DMS53 (cell line): Measurements from ENCODE around the gene UFSP1.
A peak's percentile ranks its signal among the peaks of the same experiment; 100 is the strongest.
"Not testable (repeated sequence)": the region's sequence is repeated elsewhere in the genome, so short reads cannot be mapped to it uniquely, and the experiment has no call there.

ENCODE experiments used
- DNase-seq: peaks from one replicate; lab custom pipeline; 2025; lab: John Stamatoyannopoulos, UW

Gene UFSP1

DNA sequence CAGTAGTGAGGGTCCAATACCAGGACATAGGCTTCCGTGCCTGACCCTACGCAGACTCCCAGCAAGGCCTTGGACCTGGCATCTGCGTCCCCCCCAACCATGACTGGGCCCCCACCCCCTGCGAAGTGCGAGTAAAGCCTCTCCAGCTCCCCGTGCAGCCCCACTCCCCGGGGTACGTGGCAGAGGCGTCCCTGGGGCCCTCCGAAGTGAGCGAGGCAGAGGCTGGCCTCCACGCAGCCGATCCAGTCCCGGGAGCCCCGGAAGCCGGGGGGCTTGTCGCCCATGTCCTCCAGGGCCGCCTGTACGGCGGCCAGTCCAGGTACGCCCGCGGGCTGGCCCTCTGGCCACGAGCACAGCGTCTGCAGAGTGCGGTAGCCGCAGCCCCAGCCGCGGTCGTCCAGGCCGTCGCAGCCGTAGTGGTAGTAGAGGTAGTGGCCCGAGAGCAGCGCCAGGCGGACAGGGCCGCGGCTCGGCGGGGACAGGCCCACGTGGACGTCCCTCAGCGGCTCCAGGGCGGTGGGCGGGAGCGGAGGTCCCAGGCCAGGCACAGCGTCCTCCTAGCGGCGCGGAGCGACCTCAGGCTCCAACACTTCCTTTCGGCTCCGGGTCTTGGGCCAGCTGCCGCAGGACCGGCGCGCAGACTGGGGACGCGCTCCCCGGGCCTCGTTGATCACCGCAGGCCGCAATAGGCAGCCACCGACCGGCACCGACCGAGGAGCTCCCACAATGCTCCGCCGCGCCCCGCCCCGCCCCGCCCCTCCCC lies at the start of gene UFSP1:
UFSP1 (minus strand) TSS at position 728 of the 763 bp plus-strand sequence; CDS start at position 284, 444 bp downstream.
- peak; percentile 92 for DNase-seq

DNA sequence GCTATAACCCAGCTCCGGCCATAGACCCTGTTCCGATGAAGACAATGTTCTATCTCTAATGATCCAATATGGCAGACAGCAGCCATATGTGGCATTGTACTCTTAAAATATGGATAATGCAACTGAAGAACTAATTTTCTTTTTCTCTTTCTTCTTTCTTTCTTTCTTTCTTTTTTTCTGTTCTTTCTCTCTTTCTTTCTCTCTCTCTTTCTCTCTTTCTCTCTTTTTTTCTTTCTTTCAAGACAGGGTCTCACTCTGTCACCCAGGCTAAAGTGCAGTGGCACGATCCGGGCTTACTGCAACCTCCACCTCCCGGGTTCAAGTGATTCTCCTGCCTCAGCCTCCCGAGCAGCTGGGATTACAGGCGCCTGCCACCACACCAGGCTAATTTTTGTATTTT lies 46.7 kb upstream of the UFSP1 start:
- not testable (repeated sequence) for DNase-seq

DNA sequence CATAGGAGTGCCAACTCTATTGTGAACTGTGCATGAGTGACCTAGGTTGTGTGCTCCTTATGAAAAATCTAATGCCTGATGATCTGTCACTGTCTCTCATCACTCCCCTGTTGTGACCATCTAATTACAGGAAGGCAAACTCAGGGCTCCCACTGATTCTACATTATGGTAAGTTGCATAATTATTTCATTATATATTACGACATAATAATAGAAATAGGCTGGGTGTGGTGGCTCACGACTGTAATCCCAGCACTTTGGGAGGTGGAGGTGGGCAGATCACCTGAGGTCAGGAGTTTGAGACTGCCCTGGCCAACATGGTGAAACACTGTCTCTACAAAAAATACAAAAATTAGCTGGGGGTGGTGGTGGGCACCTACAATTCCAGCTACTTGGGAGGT lies 45.9 kb upstream of the UFSP1 start:
- DNase-seq = not testable (repeated sequence)

DNA sequence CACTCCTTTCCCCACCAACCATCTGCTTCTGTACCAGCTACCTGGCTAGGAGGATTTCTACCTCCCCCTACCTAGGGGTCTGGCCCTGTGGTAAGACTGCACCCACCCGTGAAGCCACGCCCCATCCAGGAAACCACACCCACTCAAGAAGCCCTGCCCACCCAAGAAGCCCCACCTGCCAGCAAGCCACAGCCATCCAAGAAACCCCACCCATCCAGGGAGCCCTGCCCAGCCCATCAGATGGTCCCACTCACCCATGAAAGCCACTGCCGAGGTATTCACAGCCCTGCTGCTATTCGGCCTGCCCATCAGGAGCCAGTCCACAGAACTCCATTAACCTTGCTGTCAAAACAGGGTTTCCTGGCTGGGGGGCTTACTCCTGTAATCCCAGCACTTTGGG lies 44.2 kb upstream of the UFSP1 start:
- DNase-seq = no peak

DNA sequence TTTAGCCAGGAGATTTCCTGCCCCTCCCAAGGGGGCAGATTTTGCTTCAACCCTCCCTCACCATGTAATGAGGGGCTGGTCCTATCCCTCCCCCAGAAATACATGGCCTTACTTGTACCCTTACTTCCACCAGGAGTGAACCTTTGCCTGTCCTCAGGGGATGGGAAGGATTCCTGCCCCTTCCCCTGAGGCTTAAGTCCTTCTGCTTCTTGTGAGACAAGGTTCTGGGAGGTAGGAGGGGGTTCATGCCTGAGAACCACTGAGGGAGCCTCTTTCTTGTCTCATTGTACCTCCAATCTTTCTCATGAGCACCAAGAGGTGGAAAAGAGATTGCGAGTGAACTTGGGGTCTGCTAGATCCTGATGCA lies 40.3 kb upstream of the UFSP1 start:
- no peak for DNase-seq

DNA sequence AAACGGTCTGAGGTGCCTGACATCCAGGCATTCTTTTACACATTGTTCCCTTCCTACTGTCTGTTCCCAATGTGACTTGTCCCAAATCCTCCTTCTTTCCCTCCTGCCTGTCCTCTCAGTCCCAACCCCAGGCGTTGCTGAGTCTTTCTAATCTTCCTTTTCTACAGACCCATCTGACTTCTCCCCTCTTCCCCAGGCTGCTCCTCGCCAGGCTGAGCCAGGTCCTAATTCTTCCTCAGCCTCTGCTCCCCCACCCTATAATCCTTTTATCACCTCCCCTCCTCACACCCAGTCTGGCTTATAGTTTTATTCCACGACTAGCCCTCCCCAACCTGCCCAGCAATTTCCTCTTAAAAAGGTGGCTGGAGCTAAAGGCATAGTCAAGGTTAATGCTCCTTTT lies 34.1 kb upstream of the UFSP1 start:
- DNase-seq = not testable (repeated sequence)

DNA sequence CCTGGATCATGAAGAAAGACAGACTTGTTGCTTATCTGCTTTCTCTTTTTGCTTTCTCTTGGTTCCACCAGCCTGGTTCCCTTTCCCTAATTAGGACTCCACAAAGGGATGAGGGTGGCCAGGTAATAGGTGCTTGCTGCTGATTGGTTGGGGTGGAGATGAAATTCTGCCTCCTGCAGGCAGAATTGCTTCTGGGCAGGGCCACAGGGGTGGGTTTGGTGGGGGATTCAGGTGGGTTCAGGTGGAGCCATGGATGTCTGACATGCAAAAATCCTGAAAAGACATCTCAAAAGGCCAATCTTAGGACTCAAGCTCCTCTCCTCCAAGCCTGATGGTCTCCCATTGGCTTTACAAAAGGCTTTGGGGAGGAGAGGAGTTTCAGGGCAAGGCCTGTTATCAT lies 31.5 kb upstream of the UFSP1 start:
- DNase-seq = no peak

DNA sequence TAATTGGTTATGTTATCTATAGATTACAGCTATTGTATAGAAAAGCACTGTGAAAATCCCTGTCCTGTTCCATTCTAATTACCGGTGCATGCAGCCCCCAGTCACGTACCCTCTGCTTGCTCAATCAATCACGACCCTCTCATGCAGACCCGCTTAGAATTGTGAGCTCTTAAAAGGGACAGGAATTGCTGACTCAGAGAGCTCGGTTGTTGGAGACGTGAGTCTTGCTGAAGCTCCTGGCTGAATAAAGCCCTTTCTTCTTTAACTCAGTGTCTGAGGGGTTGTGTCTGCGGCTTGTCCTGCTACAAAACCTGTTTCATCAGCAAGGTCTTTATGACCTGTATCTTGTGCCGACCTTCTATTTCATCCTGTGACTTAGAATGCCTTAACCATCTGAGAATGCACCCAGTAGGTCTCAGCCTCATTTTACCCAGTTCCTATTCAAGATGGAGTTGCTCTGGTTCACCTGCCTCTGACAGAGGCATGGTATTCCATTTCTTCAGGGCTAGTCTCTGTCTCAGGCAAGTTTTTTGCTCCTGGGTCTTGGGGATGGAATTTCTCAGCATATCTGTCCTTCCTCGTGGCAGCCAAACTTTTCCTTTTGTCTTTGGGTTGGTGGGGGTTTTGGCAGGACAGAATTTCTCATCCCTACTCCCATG lies 30.4 kb upstream of the UFSP1 start:
- DNase-seq = not testable (repeated sequence)

DNA sequence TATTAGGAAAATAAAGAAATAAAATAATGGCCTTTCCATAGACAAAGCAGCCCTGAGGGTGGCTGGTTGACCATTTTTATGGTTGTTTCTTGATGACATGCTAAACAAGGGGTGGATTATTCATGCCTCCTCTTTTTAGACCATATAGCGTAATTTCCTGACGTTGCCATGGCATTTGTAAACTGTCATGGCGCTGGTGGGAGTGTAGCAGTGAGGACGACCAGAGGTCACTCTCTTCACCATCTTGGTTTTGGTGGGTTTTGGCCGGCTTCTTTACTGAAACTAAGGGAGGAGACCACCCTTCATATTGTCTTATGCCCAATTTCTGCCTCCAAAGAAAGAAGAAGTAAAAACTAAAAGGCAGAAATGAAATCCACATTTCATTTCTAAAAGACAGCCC lies 29.8 kb upstream of the UFSP1 start:
- DNase-seq = not testable (repeated sequence)

DNA sequence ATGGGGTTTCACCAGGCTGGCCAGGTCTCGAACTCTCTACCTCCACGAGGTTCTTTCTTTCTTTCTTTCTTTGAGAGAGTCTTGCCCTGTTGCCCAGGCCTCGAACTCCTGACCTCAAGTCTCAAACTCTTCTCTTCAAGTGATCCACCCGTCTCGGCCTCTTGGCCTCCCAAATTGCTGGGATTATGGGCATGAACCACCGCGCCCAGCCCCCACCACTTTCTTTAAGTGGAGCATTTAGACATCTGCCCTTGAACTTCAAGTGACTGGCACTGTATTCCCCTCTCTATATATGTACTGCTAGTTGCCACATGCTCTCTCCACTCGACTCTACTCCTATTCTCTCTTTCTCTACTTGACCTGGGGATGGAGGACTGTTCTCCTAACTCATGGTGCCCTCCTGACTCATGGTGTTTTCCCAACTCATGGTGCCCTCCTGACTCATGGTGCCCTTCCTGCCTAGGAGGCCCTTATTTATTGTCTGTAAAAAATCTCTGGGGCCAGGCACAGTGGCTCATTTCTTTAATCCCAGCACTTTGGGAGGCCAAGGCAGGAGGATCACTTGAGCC lies 25.4 kb upstream of the UFSP1 start:
- DNase-seq = peak; percentile 37

DNA sequence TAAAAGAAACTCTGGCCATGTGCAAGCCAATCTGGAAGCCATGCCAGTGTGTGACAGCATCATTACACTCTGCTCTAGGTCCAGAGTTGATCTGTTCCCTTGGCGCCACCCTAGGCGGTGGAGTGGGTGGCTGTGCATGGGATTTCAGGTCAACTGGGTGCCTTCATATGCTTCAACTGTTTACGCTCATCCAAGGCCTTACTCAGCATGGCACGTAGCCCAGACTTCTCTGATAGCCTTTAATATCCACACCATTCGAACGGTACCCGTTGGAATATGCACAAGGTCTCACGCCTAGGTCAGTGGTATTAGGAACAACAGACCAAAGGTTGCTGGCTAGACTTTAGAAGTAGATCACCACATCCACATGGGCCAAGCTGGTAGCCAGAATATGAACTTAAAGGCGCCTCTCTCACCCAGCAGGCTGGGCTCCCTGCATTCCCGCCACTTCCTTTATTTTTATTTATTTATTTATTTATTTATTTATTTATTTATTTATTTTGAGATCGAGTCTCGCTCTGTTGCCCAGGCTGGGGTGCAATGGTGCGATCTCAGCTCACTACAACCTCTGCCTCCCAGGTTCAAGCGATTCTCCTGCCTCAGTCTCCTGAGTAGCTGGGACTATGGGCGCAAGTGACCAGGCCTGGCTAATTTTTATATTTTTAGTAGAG lies 24.8 kb upstream of the UFSP1 start:
- no peak for DNase-seq

DNA sequence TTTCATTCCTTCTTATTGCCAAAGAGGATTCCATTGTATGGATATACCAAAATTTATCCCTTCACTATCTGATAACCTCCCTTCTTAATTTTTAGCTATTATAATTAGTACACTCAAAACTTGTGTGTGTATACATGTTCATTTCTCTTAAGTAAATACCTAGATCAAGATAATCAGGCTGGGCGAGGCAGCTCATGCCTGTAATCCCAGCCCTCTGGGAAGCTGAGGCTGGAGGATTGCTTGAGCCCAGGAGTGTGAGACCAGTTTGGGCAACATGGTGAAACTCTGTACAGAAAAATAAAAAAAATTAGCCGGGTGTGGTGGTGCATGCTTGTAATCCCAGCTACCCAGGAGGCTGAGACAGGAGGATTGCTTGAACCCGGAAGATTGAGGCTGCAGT lies 22.0 kb upstream of the UFSP1 start:
- DNase-seq = no peak

DNA sequence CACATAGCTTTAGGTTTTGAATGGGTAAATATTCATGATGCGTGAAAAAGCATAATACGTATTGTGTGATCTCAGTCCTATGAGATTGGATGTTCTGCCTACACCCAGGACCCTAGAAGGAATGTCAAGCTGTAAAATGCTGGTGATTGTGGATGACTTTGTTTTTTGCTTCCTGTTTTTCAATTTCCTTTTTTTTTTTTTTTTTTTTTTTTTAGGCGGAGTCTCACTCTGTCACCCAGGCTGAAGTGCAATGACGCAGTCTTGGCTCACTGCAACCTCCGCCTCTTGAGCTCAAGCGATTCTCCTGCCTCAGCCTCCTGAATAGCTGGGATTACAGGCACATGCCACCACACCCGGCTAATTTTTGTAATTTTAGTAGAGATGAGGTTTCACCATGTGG lies 20.9 kb upstream of the UFSP1 start:
- not testable (repeated sequence) for DNase-seq

DNA sequence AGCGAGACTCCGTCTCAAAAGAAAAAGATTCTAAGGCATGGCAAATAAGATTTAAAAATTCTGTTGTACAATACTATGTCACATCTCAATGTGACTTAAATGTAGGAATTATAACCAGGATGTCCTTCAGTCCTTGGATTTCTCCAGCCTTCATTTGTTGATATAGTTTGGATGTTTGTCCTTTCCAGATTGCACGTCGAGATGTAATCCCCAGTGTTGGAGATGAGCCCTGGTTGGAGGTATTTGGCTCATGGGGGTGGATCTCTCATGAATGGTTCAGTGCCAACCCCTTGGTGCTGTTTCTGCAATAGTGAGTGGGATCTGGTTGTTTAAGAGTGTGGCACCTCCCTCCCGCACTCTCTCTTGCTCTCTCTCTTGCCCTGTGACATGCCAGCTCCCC lies 19.0 kb upstream of the UFSP1 start:
- DNase-seq = no peak

DNA sequence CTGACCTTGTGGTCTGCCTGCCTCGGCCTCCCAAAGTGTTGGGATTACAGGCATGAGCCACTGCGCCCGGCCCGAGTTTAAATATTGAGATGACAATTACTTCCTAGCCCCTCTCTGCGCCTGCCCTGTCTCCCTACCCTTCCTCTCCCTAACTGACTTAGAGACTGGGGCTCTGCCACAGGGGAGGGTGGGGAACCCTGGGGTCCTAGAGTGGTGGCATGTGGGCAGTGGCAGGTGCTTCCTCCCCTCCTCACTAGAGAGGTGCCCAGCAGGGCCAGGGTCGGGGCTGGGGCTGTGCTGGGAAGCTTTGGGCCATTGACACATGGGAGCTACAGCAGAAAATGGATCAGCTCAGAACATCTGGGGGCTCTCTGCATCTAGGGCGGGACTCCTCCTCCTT lies 13.1 kb upstream of the UFSP1 start:
- no peak for DNase-seq

DNA sequence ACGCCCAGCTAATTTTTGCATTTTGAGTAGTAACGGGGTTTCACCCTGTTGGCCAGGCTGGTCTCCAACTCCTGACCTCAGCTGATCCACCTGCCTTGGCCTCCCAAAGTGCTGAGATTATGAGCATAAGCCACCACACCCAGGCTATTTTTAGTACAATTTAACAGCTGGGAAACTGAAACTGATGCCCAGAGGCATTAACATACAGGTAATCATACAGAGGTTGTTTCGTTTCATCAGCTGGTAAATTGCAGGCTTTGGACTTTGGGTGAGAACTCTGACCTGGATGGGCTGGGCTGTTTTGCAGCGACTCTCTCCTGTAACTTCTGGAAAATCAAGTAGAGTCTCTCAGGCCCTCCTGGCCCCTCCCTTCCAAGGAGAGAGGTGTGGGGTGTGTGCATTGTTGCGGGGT lies 12.4 kb upstream of the UFSP1 start:
- DNase-seq = no peak

DNA sequence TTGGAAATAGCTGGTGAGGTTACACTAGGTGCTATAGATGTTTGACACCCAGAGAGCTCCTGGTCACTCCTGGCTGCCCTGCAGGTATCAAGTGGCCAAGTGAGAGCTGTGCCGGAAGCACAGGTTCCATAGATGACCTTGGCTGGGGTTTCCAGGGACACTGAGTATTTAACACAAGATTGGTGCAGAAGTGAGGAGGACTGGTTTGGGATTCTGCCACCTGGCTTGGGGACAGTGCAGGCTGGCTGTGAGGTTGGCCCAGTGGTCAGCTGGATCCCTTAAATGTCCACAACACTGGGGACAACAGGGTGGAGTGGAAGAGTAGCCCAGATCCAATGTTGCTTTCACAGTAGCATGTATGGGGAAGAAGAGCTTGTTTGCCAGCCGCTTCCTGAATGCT lies 11.5 kb upstream of the UFSP1 start:
- DNase-seq = no peak

DNA sequence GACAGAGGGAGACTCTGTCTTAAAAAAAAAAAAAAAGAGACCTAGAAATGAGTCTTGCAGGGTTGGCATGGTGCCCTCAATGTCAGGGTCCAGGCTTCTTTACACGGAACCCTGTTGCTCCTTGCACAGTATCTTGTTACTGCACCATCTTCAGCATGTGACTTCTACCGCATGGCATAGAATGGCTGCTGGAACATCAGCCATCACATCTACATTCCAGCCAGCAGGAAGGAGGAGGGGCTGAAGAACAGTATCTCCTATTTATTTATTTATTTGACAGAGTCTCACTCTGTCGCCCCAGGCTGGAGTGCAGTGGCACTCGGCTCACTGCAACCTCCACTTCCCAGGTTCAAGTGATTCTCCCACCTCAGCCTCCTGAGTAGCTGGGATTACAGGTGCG lies 9.9 kb upstream of the UFSP1 start:
- no peak for DNase-seq

DNA sequence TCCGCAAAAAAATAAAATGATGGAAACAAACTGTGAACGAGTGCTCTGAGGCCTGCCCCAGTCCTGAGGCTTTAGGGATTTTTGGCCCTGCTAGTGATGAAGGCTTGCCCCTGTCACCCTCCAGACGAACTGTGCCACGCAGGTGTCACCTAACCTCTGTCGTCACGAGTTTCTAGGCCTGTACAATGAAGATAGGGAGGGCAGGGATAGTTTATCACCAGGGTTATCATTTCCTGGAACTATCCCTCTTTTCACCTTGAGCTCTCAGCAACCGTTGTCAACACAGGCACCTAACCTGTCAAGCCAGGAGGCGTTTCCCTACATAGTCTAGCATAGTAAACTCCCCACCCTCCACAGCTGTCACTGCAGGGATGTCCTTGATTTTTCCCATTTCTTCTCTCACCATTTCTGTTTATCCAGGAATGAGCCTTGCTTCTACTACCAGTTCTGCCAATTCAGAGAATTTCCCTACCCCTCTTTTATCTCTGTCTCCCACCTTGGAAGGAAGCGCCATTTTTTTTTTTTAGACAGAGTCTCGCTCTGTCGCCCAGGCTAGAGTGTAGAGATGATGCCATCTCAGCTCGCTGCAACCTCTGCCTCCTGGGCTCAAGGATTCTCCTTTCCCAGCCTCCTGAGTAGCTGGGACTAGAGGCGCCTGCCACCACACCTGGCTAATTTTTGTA lies 8.4 kb upstream of the UFSP1 start:
- DNase-seq = peak; percentile 60

DNA sequence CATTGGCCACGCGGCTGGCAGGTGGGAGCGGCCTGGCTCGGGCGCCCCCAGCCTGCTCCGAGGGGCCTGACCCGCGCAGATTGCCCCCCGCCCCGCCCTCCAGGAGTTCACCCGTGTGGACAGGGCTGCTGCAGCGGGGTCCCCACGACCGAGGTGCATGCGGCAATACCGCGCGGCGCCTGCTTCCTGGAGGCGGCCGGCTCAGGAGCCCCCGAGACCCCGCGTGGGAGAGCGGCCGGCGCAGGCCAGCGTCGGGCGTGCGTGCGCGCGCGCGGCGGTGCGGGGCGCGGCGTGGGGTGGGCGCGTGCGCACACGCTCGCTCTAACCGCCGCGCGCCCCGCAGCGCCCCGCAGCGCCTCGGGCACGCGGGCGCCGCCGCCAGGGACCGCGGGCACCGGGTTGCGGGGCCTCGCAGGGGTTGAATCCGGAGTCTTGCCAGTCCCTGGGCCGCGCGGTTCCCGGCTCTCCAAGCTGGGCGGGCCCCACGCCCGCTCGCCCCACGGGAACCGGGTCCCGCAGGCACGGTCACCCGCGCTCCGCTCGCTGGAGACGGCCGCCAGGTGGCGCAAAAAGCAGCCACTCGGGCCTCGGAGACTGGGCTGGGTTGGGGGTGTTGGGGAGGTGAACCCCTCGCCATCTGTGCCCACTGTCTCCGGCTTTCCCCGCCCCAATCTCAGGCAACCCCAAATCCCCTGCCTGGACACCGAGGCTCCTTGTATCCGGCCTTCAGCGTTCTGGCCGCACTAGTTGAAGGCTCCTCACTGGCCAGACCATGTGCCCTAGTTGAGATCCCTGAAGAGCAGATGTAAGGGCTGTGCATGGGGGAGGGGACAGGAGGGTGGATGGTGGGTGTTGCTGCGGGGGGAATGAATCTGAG lies 7.5 kb upstream of the UFSP1 start:
- DNase-seq = peak; percentile 67
